ENCODE results near the gene NUDT19.
"Not testable (repeated sequence)": the region's sequence is repeated elsewhere in the genome, so short reads cannot be mapped to it uniquely, and the experiment has no call there.

Gene NUDT19

GRCh38 chr19:32702010-32702409 is 10.4 kb downstream of the NUDT19 start (continued):
- TF ChIP-seq TSHZ2 (CRISPR knock-in tag; IDR thresholded peaks at IDR 0.05) (no peak; the same call in 1 of the 2 replicates), OSR1 (CRISPR knock-in tag; IDR thresholded peaks at IDR 0.05) (no peak), BACH2 (CRISPR knock-in tag; IDR thresholded peaks at IDR 0.05; ENCODE audit: borderline replicate concordance) (no peak)

GRCh38 chr19:32704006-32704405 is 12.4 kb downstream of the NUDT19 start:
- ATAC-seq, result not testable (repeated sequence)

- no peak for TF ChIP-seq ZC3H10 (CRISPR knock-in tag; IDR thresholded peaks at IDR 0.05)
- ATAC-seq, result no peak
These were observed 16.8 kb downstream of the NUDT19 start for GRCh38 chr19:32708457-32708856.

GRCh38 chr19:32709032-32709431 is 17.4 kb downstream of the NUDT19 start:
- TF ChIP-seq CSDC2 (CRISPR knock-in tag; IDR thresholded peaks at IDR 0.05) (no peak), ZNF8 (CRISPR knock-in tag; IDR thresholded peaks at IDR 0.05) (no peak), ESRRG (CRISPR knock-in tag; IDR thresholded peaks at IDR 0.05) (no peak), SNAI2 (CRISPR knock-in tag; IDR thresholded peaks at IDR 0.05) (no peak), PATZ1 (CRISPR knock-in tag; IDR thresholded peaks at IDR 0.05; ENCODE audit: borderline replicate concordance) (no peak), TSHZ2 (CRISPR knock-in tag; IDR thresholded peaks at IDR 0.05) (no peak), ARNTL (CRISPR knock-in tag; IDR thresholded peaks at IDR 0.05; ENCODE audit: borderline replicate concordance, low read depth) (no peak), GLIS3 (CRISPR knock-in tag; IDR thresholded peaks at IDR 0.05) (no peak), ZFP30 (CRISPR knock-in tag; IDR thresholded peaks at IDR 0.05) (no peak), BACH2 (CRISPR knock-in tag; IDR thresholded peaks at IDR 0.05; ENCODE audit: borderline replicate concordance) (no peak), TCF4 (CRISPR knock-in tag; IDR thresholded peaks at IDR 0.05; ENCODE audit: borderline replicate concordance) (no peak), OSR1 (CRISPR knock-in tag; IDR thresholded peaks at IDR 0.05) (no peak), ZNF565 (CRISPR knock-in tag; conservative IDR thresholded peaks at IDR 0.05; ENCODE audit: low read depth) (no peak), ZC3H10 (CRISPR knock-in tag; IDR thresholded peaks at IDR 0.05) (no peak), ZFP3 (CRISPR knock-in tag; IDR thresholded peaks at IDR 0.05) (no peak)

GRCh38 chr19:32711747-32712146 is 20.1 kb downstream of the NUDT19 start:
- TF ChIP-seq TCF4 (CRISPR knock-in tag; IDR thresholded peaks at IDR 0.05; ENCODE audit: borderline replicate concordance) (no peak), ESRRG (CRISPR knock-in tag; IDR thresholded peaks at IDR 0.05) (no peak), ZNF70 (CRISPR knock-in tag; IDR thresholded peaks at IDR 0.05) (no peak), TOX (CRISPR knock-in tag; IDR thresholded peaks at IDR 0.05; ENCODE audit: borderline replicate concordance) (no peak)
- ATAC-seq, result no peak

More at GRCh38 chr19:32709032-32709431, 17.4 kb downstream of the NUDT19 start:
- ATAC-seq, result no peak

- not testable (repeated sequence) for ATAC-seq
These were observed 24.6 kb downstream of the NUDT19 start for GRCh38 chr19:32716203-32716602.
